Activated CD8-positive, alpha-beta T cell treated with anti-CD3 and anti-CD28 coated beads for 36 hours (primary cell): ENCODE measurements around the gene SLF1. TPM values are rescaled to one million over a fixed set of nuclear protein-coding genes. Genes with fewer than 3 reads are reported as not detected.

ENCODE experiments used
- ATAC-seq: fragments of 200-7000 bp; cut with Tn5 transposase; one replicate; pipeline ENCODE4 v1.10.0; 2021; ENCODE audit warnings: mild to moderate bottlenecking, moderate library complexity
- CTCF ChIA-PET: fragments of 350-600 bp; sonication (Branson Sonifier 250); formaldehyde crosslinking; loops from one replicate; lab custom pipeline; 2021; ENCODE audit warnings: antibody characterized with exemption; lab: Charles Lee
- POLR2A ChIA-PET: fragments of 350-600 bp; sonication (Branson Sonifier 250); formaldehyde crosslinking; loops from one replicate; lab custom pipeline; 2021; ENCODE audit warnings: antibody characterized with exemption; lab: Charles Lee
- DNase-seq: peaks from one replicate; pipeline ENCODE4 v3.0.0-alpha.2; 2020
- H3K27ac Mint-ChIP-seq: one replicate; pipeline ENCODE4 v1.8.0; 2021; ENCODE audit warnings: mild to moderate bottlenecking, mixed read lengths
- H3K27me3 Mint-ChIP-seq: one replicate; pipeline ENCODE4 v1.8.0; 2021; ENCODE audit warnings: mixed read lengths
- H3K36me3 Mint-ChIP-seq: one replicate; pipeline ENCODE4 v1.8.0; 2021; ENCODE audit warnings: low read depth, mixed read lengths
- H3K4me1 Mint-ChIP-seq: one replicate; pipeline ENCODE4 v1.8.0; 2021; ENCODE audit warnings: low read depth, mixed read lengths
- H3K4me3 Mint-ChIP-seq: one replicate; pipeline ENCODE4 v1.8.0; 2021; ENCODE audit warnings: mild to moderate bottlenecking, moderate library complexity, mixed read lengths
- H3K9me3 Mint-ChIP-seq: one replicate; pipeline ENCODE4 v1.8.0; 2021; ENCODE audit warnings: mixed read lengths
- CTCF ChIP-seq: fragments of 200-600 bp; IDR thresholded peaks from one replicate; pipeline ENCODE4 v1.8.0; 2022; ENCODE audit warnings: antibody characterized with exemption, mild to moderate bottlenecking
- intact Hi-C: fragments of 100-400 bp; cut with micrococcal nuclease; formaldehyde crosslinking; loops from one replicate; pipeline ENCODE4 v1.10.0; 2022
- total RNA-seq, 2 experiments: library from RNA; stranded (reverse); gene quantifications; one replicate each; pipeline ENCODE4 v1.2.3, GENCODE V29; 2021

The SLF1 gene
- total RNA-seq, 2 experiments from 2014 or later: 11.5 to 14.5 TPM

- ChIA-PET CTCF (no interaction called here), POLR2A (interaction anchor here (0.6 kb wide), 1 partner anchor 814 kb away, joined by 3 read pairs; no protein-coding TSS in a partner anchor)
- no peak for TF ChIP-seq CTCF
- Mint-ChIP-seq H3K27ac (no peak overlapping the region), H3K9me3 (no peaks in the 10 kb centered on the region), H3K4me1 (no peaks in the 10 kb centered on the region), H3K27me3 (no peaks in the 10 kb centered on the region), H3K36me3 (peaks cover 11% of the 10 kb centered on the region), H3K4me3 (no peak overlapping the region)
- intact Hi-C loops: no loop called here
- DNase-seq (no peak), ATAC-seq (no peak)
Observed at GRCh38 chr5:94672746-94673145, 54.3 kb downstream of the SLF1 start.

DNA sequence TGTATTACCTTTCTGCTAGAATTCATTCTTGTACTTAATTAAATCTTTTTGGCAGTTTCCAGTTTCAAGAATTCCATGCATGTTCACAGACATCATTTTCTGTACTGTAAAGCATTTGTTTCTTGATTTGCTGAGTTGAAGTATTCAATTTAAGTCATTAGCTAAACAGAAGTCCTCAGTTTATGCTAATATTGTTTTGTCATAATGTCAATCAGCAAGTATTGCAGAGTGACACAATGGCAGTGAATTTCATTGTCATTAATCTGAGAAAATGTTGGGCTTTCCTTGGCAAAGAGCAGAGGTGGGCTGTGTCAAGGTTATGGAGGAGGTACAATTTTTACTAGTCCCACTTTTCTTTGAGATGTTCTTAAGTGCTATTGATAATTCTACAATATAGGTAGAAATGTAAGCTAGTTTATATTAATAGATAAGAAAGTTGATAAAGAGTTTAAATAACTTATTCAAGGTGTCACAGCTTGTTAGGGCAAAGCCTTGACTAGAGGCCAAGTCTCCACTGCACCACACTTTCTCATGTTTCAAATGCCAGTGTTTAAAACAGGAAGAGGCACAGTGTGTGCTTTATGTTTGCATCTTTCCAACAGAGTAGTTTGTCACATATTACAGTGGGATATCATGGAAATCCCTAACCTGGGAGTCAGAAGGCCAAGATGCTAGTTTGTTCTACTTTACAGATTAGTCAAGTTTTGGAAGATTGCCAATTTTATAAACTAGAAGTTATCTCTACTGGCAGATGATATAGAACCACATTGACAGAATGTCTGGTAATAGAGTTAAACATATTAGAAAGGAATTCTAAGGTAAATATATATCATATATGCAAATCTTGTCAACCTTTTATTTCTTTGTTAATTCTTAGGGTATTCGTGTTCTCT is 56.3 kb downstream of the SLF1 start:
- ChIA-PET POLR2A (no interaction called here), CTCF (interaction anchor here (0.8 to 1.5 kb wide), 4 partner anchors 14 to 63 kb away, joined by 3 to 4 read pairs (median 3); no protein-coding TSS in a partner anchor)
- no peak for ATAC-seq
- Mint-ChIP-seq H3K4me3 (no peak overlapping the region), H3K36me3 (peaks cover 7% of the 10 kb centered on the region), H3K27ac (no peak overlapping the region), H3K27me3 (no peaks in the 10 kb centered on the region), H3K4me1 (no peaks in the 10 kb centered on the region), H3K9me3 (no peaks in the 10 kb centered on the region)
- DNase-seq: no peak
- no peak for TF ChIP-seq CTCF
- intact Hi-C loops: no loop called here

DNA sequence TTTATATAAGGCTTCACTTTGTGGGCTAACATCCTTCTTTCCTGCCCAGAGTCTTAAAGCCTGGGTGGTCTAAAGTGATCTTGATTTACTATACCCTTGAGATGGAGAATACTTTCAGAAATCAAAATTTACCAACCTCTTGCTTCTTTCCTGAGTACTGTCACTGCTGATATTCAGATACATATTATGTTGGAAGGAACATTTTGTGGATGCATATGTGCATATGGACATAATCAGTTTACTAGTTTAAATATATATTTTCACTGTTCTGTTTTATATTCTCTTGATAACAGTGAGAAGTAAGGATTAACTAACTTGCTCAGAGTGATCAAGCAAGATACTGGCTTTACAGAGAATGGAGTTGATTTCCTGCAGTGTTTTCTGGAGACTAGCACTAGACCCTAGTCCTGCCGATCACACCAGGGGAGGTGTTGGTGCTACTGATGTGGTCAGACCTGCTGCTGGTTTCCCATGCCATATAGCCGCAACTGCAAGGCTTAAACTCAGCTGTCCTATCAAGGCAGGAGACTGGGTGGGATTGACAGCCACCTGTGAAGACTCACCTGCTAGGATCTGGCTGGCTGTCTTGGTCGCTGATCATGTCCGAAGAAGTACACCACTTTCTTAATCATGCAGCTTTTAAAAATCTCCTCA is 57.6 kb downstream of the SLF1 start:
- TF ChIP-seq CTCF: no peak
- intact Hi-C loops: no loop called here
- H3K4me1 Mint-ChIP-seq: no peaks in the 10 kb centered on the region
- DNase-seq (no peak), ATAC-seq (no peak)
- POLR2A ChIA-PET: no interaction called here
- H3K36me3 Mint-ChIP-seq: peaks cover 8% of the 10 kb centered on the region
- H3K4me3 Mint-ChIP-seq: no peak overlapping the region
- H3K9me3 Mint-ChIP-seq: no peaks in the 10 kb centered on the region
- H3K27ac Mint-ChIP-seq: no peak overlapping the region
- CTCF ChIA-PET: interaction anchor here (0.8 to 1.8 kb wide), 5 partner anchors 9 to 62 kb away, joined by 3 to 4 read pairs (median 3); no protein-coding TSS in a partner anchor
- no peaks in the 10 kb centered on the region for H3K27me3 Mint-ChIP-seq

- Mint-ChIP-seq H3K36me3 (peaks cover 19% of the 10 kb centered on the region), H3K4me3 (no peak overlapping the region), H3K27ac (no peak overlapping the region), H3K9me3 (no peaks in the 10 kb centered on the region), H3K27me3 (no peaks in the 10 kb centered on the region), H3K4me1 (no peaks in the 10 kb centered on the region)
- DNase-seq (no peak), ATAC-seq (no peak)
- no peak for TF ChIP-seq CTCF
- ChIA-PET CTCF (no interaction called here), POLR2A (no interaction called here)
- intact Hi-C loops: loop anchor here (10.0 kb wide), 1 partner anchor 158 kb away; no protein-coding TSS in a partner anchor
Observed at GRCh38 chr5:94682814-94683520, 64.5 kb downstream of the SLF1 start.
